ENCODE results near the gene ROBO3. TPM values are rescaled to one million over a fixed set of nuclear protein-coding genes. Genes with fewer than 3 reads are reported as not detected.
A peak's percentile ranks its signal among the peaks of the same experiment; 100 is the strongest.

The ROBO3 gene, protein sequence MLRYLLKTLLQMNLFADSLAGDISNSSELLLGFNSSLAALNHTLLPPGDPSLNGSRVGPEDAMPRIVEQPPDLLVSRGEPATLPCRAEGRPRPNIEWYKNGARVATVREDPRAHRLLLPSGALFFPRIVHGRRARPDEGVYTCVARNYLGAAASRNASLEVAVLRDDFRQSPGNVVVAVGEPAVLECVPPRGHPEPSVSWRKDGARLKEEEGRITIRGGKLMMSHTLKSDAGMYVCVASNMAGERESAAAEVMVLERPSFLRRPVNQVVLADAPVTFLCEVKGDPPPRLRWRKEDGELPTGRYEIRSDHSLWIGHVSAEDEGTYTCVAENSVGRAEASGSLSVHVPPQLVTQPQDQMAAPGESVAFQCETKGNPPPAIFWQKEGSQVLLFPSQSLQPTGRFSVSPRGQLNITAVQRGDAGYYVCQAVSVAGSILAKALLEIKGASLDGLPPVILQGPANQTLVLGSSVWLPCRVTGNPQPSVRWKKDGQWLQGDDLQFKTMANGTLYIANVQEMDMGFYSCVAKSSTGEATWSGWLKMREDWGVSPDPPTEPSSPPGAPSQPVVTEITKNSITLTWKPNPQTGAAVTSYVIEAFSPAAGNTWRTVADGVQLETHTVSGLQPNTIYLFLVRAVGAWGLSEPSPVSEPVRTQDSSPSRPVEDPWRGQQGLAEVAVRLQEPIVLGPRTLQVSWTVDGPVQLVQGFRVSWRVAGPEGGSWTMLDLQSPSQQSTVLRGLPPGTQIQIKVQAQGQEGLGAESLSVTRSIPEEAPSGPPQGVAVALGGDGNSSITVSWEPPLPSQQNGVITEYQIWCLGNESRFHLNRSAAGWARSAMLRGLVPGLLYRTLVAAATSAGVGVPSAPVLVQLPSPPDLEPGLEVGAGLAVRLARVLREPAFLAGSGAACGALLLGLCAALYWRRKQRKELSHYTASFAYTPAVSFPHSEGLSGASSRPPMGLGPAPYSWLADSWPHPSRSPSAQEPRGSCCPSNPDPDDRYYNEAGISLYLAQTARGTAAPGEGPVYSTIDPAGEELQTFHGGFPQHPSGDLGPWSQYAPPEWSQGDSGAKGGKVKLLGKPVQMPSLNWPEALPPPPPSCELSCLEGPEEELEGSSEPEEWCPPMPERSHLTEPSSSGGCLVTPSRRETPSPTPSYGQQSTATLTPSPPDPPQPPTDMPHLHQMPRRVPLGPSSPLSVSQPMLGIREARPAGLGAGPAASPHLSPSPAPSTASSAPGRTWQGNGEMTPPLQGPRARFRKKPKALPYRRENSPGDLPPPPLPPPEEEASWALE (N-terminal part only)
- 1 to 10 TPM; 7.9 to 8.5 TPM for total RNA-seq

DNA sequence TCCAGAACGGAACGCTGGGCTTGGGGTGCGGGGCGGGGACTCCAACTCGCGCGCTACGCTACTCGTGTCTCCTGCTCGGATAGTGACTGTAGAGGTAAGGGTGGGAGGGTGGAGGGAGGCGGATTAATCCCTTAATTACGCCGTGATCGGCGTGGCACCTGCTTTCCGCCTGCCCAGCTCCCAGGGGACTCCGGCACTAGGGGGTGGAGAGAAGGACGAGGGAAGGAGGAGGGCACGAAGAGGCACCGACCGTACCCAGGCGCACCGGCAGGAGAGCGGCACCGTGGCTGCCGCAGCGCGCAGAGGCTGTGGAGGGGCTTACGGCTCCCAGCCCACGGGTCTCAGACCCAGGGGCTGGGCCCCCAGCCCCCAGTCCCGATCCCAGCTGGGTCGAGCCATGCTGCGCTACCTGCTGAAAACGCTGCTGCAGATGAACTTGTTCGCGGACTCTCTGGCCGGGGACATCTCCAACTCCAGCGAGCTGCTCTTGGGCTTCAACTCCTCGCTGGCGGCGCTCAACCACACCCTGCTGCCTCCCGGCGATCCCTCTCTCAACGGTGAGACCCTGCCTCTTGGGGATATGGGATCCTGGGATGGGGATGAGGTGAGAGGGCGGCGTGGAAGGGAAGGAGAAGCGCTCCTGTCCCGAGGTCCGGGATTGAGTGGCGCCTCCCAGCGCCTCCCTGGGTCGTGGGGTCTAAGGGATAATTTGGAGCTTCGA lies at the start of gene ROBO3:
ROBO3 (plus strand) TSS at position 252 of the 721 bp plus-strand sequence; CDS start at position 398, 146 bp downstream.
- ChIA-PET CTCF (interaction anchor here (1.0 to 2.5 kb wide), 15 partner anchors 11 to 240 kb away, joined by 3 to 20 read pairs (median 4); no protein-coding TSS in a partner anchor), POLR2A (interaction anchor here (1.6 kb wide), 1 partner anchor 11 kb away, joined by 7 read pairs; no protein-coding TSS in a partner anchor)
- H3K27ac Mint-ChIP-seq = no peak within 1 kb of the TSS
- peaks cover 20% of the 10 kb centered on the region for H3K4me1 Mint-ChIP-seq
- no peaks in the 10 kb centered on the region for H3K36me3 Mint-ChIP-seq (ENCODE audit: low read depth)
- peak; percentile 14 for DNase-seq
- H3K27me3 Mint-ChIP-seq = peaks cover 92% of the 10 kb centered on the region
- no peaks in the 10 kb centered on the region for H3K9me3 Mint-ChIP-seq
- no peak within 1 kb of the TSS for H3K4me3 Mint-ChIP-seq

- ChIA-PET CTCF (no interaction called here), POLR2A (no interaction called here)
- no peak for DNase-seq
- Mint-ChIP-seq H3K36me3 (ENCODE audit: low read depth) (no peaks in the 10 kb centered on the region), H3K4me1 (peaks cover 4% of the 10 kb centered on the region), H3K4me3 (no peak overlapping the region), H3K27ac (no peak overlapping the region), H3K9me3 (no peaks in the 10 kb centered on the region), H3K27me3 (peaks cover 63% of the 10 kb centered on the region)
These were observed 48.2 kb upstream of the ROBO3 start for GRCh38 chr11:124817036-124817435.

DNA sequence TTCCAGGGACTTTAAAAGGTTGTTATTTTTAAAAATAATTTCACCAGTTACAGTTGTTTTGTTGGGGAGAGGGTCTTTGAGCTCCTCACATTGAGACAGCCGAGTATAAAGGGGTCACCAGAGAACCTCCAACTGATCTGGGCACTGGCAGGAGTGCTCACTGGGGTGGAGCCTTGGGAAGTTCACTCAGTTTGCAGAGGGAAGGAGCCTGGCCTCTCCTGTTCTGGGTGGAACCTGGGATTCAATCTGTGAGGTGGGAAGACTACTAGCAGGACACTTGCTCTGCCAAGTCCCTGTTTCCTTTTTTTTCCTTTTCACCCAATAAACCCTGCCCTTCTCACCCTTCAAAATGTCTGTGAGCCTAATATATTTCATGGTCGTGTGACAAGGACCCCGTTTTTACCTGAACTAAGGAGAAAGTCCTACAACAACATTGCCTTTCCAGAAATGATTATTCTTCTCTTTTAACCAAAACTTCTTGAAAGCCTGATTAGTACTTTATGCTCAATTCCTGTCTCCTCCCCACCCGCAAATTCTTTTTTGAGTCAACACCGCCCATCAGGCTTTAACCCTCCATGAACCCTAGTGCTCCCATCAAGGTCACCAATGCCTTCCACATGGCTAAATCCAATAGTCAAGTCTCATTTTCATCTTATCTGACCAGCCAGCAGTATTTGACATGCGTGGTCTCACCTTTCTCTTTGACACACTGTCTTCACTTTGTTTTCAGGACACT lies 43.1 kb upstream of the ROBO3 start:
- H3K4me1 Mint-ChIP-seq = no peaks in the 10 kb centered on the region
- POLR2A ChIA-PET = no interaction called here
- H3K36me3 Mint-ChIP-seq (ENCODE audit: low read depth) = no peaks in the 10 kb centered on the region
- H3K27me3 Mint-ChIP-seq = peaks cover 49% of the 10 kb centered on the region
- no peak overlapping the region for H3K27ac Mint-ChIP-seq
- H3K4me3 Mint-ChIP-seq = no peak overlapping the region
- CTCF ChIA-PET = interaction anchor here (1.4 kb wide), 1 partner anchor 10 kb away, joined by 4 read pairs; no protein-coding TSS in a partner anchor
- H3K9me3 Mint-ChIP-seq = no peaks in the 10 kb centered on the region
- DNase-seq = no peak

DNA sequence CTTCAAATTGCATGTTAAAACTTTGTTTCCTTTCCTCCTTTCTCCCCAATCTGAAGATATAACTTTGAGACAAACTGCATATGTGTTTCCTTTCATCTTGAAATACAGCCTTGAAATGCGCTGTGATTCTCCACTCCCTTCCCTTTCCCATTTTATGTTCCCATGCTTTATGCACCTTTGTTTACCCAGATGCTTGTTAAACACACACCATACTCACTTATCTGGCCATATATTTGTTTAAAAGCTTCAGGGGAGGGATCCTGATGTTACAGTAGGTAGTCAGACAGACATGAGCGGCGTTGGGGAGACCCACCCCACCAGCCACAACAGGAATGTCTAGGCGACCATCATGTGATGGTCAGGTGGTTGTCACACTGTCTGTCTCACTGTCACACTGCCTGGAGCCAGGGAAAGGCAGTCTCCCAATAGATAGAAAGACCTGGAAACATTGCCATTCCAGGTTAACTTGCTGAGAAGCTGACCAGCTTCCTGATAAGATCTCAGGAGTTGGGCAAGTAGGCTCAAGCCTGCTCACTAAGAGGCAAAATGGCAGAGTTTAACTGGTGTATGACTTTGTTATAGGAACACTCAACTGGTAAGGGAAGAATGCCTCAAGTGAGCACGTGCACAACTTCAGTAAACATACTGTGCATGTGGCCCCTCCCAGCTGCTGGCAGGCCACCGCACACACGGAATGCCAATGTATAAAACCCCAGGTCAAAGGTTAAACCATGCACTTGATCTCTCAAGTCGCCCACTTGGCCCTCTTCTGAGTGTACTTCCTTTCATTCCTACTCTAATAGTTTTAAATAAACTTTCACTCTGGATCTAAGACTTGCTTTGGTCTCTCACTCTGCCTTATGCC lies 41.5 kb upstream of the ROBO3 start:
- ChIA-PET POLR2A (no interaction called here), CTCF (no interaction called here)
- Mint-ChIP-seq H3K4me1 (no peaks in the 10 kb centered on the region), H3K4me3 (no peak overlapping the region), H3K9me3 (no peaks in the 10 kb centered on the region), H3K27me3 (peaks cover 36% of the 10 kb centered on the region), H3K36me3 (ENCODE audit: low read depth) (no peaks in the 10 kb centered on the region), H3K27ac (no peak overlapping the region)
- no peak for DNase-seq

- DNase-seq = no peak
- Mint-ChIP-seq H3K4me1 (no peaks in the 10 kb centered on the region), H3K9me3 (no peaks in the 10 kb centered on the region), H3K27me3 (peaks cover 24% of the 10 kb centered on the region), H3K27ac (no peak overlapping the region), H3K36me3 (ENCODE audit: low read depth) (no peaks in the 10 kb centered on the region), H3K4me3 (no peak overlapping the region)
- ChIA-PET POLR2A (no interaction called here), CTCF (no interaction called here)
These were observed 39.4 kb upstream of the ROBO3 start for GRCh38 chr11:124825876-124826275.

DNA sequence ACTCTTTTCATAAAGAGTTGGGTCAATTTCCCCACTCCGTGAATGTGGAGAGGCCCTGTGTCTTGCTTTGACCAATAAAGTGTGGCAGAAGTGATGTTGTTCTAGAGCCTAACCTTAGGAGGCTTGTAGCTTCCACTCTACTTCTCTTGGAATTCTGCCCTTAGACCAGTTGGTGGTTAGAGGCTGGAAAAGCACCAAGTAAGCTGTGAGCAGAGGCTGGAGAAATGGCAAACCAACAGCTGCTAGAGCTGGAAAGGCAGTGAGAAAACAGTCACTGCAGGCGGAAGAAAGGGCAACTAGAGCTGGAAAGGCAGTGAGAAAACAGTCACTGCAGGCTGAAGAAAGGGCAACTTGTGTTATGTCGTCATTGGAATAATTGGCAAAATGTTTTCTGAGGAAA lies 35.2 kb upstream of the ROBO3 start:
- CTCF ChIA-PET = interaction anchor here (0.7 kb wide), 3 partner anchors 24 to 333 kb away, joined by 3 to 6 read pairs (median 4); no protein-coding TSS in a partner anchor
- H3K4me3 Mint-ChIP-seq = no peak overlapping the region
- no peak for DNase-seq
- no peaks in the 10 kb centered on the region for H3K36me3 Mint-ChIP-seq (ENCODE audit: low read depth)
- POLR2A ChIA-PET = no interaction called here
- no peak overlapping the region for H3K27ac Mint-ChIP-seq
- H3K4me1 Mint-ChIP-seq = no peaks in the 10 kb centered on the region
- H3K9me3 Mint-ChIP-seq = no peaks in the 10 kb centered on the region
- peaks cover 20% of the 10 kb centered on the region for H3K27me3 Mint-ChIP-seq

DNA sequence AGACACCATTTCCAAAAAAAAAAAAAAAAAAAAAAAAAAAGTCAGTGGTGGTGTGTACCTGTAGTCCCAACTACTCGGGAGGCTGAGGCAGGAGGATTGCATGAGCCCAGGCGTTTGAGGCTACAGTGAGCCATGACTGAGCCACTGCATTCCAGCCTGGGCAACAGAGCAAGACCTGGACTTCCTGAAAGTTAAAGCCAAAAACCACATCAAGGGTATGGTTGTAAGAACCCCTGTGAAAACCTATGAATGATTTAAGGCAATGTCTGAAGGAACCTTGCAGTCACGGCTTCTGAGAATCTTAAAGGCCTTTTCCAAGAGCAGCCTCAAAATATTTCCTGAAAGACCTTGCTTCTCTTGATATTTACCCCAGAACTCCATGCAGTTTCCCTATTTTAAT lies 34.5 kb upstream of the ROBO3 start:
- ChIA-PET POLR2A (no interaction called here), CTCF (interaction anchor here (0.7 kb wide), 3 partner anchors 25 to 332 kb away, joined by 3 to 6 read pairs (median 4); no protein-coding TSS in a partner anchor)

GRCh38 chr11:124831897-124832296 lies 33.3 kb upstream of the ROBO3 start:
- peaks cover 7% of the 10 kb centered on the region for H3K4me1 Mint-ChIP-seq
- peaks cover 18% of the 10 kb centered on the region for H3K27me3 Mint-ChIP-seq
- DNase-seq = no peak
- no peaks in the 10 kb centered on the region for H3K36me3 Mint-ChIP-seq (ENCODE audit: low read depth)
- ChIA-PET CTCF (interaction anchor here (1.5 kb wide), 1 partner anchor 10 kb away, joined by 4 read pairs; no protein-coding TSS in a partner anchor), POLR2A (no interaction called here)
- no peak overlapping the region for H3K27ac Mint-ChIP-seq
- no peak overlapping the region for H3K4me3 Mint-ChIP-seq
- no peaks in the 10 kb centered on the region for H3K9me3 Mint-ChIP-seq

More for the DNA sequence above, 34.5 kb upstream of the ROBO3 start:
- Mint-ChIP-seq H3K36me3 (ENCODE audit: low read depth) (no peaks in the 10 kb centered on the region), H3K4me1 (no peaks in the 10 kb centered on the region), H3K4me3 (no peak overlapping the region), H3K27ac (no peak overlapping the region), H3K27me3 (peaks cover 20% of the 10 kb centered on the region), H3K9me3 (no peaks in the 10 kb centered on the region)
- no peak for DNase-seq

DNA sequence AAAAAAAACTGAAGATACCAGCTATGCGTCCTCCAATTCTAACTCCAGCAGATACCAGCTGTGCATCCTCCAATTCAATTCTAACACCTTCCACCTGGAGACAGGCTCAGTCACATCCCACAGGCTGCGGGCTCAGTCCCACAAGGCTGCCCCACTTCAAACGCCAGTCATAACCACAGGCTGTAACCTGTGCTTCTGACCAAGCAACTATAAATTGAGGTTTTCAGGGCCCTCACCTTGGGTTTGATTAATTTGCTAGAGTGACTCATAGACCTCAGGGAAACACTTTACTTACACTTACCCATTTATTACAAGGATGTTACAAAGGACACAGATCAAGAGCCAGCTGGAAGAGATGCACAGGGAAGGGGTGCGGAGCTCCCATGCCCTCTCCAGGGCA lies 32.7 kb upstream of the ROBO3 start:
- Mint-ChIP-seq H3K9me3 (no peaks in the 10 kb centered on the region), H3K27me3 (peaks cover 19% of the 10 kb centered on the region), H3K36me3 (ENCODE audit: low read depth) (no peaks in the 10 kb centered on the region), H3K4me3 (no peak overlapping the region), H3K4me1 (peaks cover 12% of the 10 kb centered on the region), H3K27ac (no peak overlapping the region)
- DNase-seq = no peak
- CTCF ChIA-PET = interaction anchor here (1.5 to 2.7 kb wide), 3 partner anchors 11 to 163 kb away, joined by 4 to 10 read pairs (median 7); no protein-coding TSS in a partner anchor
- POLR2A ChIA-PET = interaction anchor here (0.6 kb wide), 1 partner anchor 740 kb away, joined by 4 read pairs; no protein-coding TSS in a partner anchor

DNA sequence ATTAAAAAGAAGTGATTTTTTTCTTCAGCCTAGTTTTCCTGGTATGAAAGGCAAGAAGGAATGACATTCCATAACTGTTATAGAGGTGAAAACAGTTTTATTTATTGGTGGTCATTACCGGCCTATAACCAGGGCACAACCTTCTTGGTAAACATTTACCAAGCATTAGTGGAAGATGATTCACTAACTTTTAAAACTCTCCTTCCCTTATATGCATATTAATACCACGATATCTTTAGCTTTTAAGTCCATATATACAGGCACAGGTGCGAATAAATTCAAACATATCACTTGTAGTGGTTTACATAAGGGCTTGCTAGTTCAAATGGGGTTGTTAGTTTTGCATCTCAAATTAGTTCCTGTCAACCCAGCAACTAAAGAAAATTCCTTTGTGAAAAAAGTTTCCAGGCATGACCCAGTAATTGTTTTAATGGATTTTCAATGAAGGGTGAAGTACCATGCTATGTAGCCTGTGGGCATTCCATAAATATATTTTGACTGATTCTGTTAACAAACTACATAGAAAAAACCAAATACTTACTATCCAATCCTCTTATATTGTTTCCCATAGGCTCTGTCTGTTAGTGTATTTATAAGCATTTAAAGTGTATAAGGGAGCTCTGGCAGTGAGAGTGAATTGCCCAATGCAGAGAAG lies 30.6 kb upstream of the ROBO3 start:
- ChIA-PET CTCF (interaction anchor here (0.7 to 2.7 kb wide), 5 partner anchors 32 to 201 kb away, joined by 3 to 7 read pairs (median 5); no protein-coding TSS in a partner anchor), POLR2A (no interaction called here)
- Mint-ChIP-seq H3K27me3 (peaks cover 34% of the 10 kb centered on the region), H3K27ac (no peak overlapping the region), H3K4me1 (peaks cover 18% of the 10 kb centered on the region), H3K9me3 (no peaks in the 10 kb centered on the region), H3K4me3 (no peak overlapping the region), H3K36me3 (ENCODE audit: low read depth) (no peaks in the 10 kb centered on the region)
- no peak for DNase-seq

Data from activated CD4-positive, alpha-beta memory T cell treated with anti-CD3 and anti-CD28 coated beads, Interleukin-2, amount 10 ng/mL, durations not matched to agents 7 days and 5 days (primary cell).